DOHH2 (cell line): ENCODE data around the gene CEP44.
"Not testable (repeated sequence)": the region's sequence is repeated elsewhere in the genome, so short reads cannot be mapped to it uniquely, and the experiment has no call there.

Experiments used
- H3F3A ChIP-seq: fragments of 200-600 bp; sonication (generic), shearing (Covaris generic); 2 replicates; pipeline ENCODE4 v1.6.0; 2016; ENCODE audit warnings: antibody characterized with exemption, mild to moderate bottlenecking; ENCODE audit not compliant: control insufficient read depth, insufficient read depth
- H3K27ac ChIP-seq: fragments of 200-600 bp; sonication (generic); 2 replicates; pipeline ENCODE4 v1.5.1; 2014; ENCODE audit warnings: low read depth, mild to moderate bottlenecking, low read length, moderate library complexity
- H3K27me3 ChIP-seq: fragments of 200-600 bp; sonication (generic); 2 replicates; pipeline ENCODE4 v1.6.1; 2014; ENCODE audit warnings: mild to moderate bottlenecking, low read length, mixed read lengths; ENCODE audit not compliant: control insufficient read depth
- H3K36me3 ChIP-seq: fragments of 200-600 bp; sonication (generic); 2 replicates; pipeline ENCODE4 v1.6.1; 2014; ENCODE audit warnings: mild to moderate bottlenecking, low read length, moderate library complexity, mixed read lengths; ENCODE audit not compliant: control insufficient read depth
- H3K4me1 ChIP-seq: fragments of 200-600 bp; sonication (generic); 2 replicates; pipeline ENCODE4 v1.6.1; 2014; ENCODE audit warnings: mild to moderate bottlenecking, low read length, mixed read lengths; ENCODE audit not compliant: control insufficient read depth
- H3K4me2 ChIP-seq: fragments of 200-600 bp; sonication (generic); 2 replicates; pipeline ENCODE4 v1.6.0; 2014; ENCODE audit warnings: mild to moderate bottlenecking, low read length, moderate library complexity
- H3K4me3 ChIP-seq: fragments of 200-600 bp; sonication (generic); 2 replicates; pipeline ENCODE4 v1.5.1; 2014; ENCODE audit warnings: mild to moderate bottlenecking, low read length, mixed read lengths
- H3K79me2 ChIP-seq: fragments of 200-600 bp; sonication (generic); 2 replicates; pipeline ENCODE4 v1.6.1; 2014; ENCODE audit warnings: mild to moderate bottlenecking, low read length, mixed read lengths; ENCODE audit not compliant: control insufficient read depth
- H3K9me2 ChIP-seq: fragments of 200-600 bp; sonication (generic); replicated peaks from 2 replicates; pipeline ENCODE4 v1.6.1; 2014; ENCODE audit warnings: mild to moderate bottlenecking, low read length, mixed read lengths; ENCODE audit not compliant: control insufficient read depth
- H3K9me3 ChIP-seq: fragments of 200-600 bp; sonication (generic); 2 replicates; pipeline ENCODE4 v1.6.1; 2014; ENCODE audit warnings: antibody characterized with exemption, low read length, mixed read lengths; ENCODE audit not compliant: control insufficient read depth, insufficient read depth
- H4K20me1 ChIP-seq: fragments of 200-600 bp; sonication (generic); 2 replicates; pipeline ENCODE4 v1.6.0; 2014; ENCODE audit warnings: low read depth, mild to moderate bottlenecking, antibody characterized with exemption, low read length, moderate library complexity; ENCODE audit not compliant: control insufficient read depth, insufficient read depth
- EZH2phosphoT487 ChIP-seq: fragments of 200-600 bp; sonication (generic); IDR thresholded peaks from 2 replicates; pipeline ENCODE4 v1.6.1; 2017; ENCODE audit warnings: borderline replicate concordance, mild to moderate bottlenecking, antibody characterized with exemption, low read length, moderate library complexity, mixed read lengths
- TF ChIP-seq, protein P1 (sequence below): fragments of 200-600 bp; sonication (generic); IDR thresholded peaks from one replicate; pipeline ENCODE4 v1.5.1; 2014; ENCODE audit warnings: antibody characterized with exemption, mild to moderate bottlenecking, low read depth, low read length; ENCODE audit not compliant: poor library complexity, severe bottlenecking

The CEP44 gene

DNA sequence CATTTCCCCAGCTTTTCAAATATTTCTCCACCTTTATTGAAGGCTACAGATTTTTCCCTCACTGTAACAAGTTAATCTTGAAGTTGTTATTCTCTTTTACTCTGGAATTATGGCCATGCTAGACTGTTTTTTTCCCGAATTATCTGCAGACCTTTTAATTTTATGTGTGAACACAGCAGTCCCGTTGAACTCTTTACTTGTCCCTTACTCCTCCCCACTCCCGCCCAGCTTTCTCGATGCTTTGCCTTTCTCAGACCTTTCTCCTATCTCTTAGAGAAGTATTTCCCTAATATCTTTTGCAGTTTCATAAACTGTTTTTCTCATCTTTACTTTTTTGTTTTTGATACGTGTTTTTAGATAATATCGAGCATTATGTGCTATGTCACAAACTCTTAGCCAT, 776 bp downstream of the CEP44 start:
- Histone ChIP-seq H3F3A (peaks cover 3% of the 10 kb centered on the region; the same call in 1 of the 2 replicates), H3K9me3 (peaks cover 1% of the 10 kb centered on the region; the same call in 1 of the 2 replicates), H3K4me2 (peak overlapping the region; percentile 75), H3K36me3 (peaks cover 13% of the 10 kb centered on the region), H3K4me1 (peaks cover 23% of the 10 kb centered on the region), H4K20me1 (no peaks in the 10 kb centered on the region), H3K27me3 (no peaks in the 10 kb centered on the region), H3K27ac (peak overlapping the region; percentile 85), H3K4me3 (peak overlapping the region; percentile 96), H3K79me2 (peaks cover 88% of the 10 kb centered on the region), H3K9me2 (no peaks in the 10 kb centered on the region)
- TF ChIP-seq, protein P1, sequence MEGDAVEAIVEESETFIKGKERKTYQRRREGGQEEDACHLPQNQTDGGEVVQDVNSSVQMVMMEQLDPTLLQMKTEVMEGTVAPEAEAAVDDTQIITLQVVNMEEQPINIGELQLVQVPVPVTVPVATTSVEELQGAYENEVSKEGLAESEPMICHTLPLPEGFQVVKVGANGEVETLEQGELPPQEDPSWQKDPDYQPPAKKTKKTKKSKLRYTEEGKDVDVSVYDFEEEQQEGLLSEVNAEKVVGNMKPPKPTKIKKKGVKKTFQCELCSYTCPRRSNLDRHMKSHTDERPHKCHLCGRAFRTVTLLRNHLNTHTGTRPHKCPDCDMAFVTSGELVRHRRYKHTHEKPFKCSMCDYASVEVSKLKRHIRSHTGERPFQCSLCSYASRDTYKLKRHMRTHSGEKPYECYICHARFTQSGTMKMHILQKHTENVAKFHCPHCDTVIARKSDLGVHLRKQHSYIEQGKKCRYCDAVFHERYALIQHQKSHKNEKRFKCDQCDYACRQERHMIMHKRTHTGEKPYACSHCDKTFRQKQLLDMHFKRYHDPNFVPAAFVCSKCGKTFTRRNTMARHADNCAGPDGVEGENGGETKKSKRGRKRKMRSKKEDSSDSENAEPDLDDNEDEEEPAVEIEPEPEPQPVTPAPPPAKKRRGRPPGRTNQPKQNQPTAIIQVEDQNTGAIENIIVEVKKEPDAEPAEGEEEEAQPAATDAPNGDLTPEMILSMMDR = no peak
- no peak for TF ChIP-seq EZH2phosphoT487

DNA sequence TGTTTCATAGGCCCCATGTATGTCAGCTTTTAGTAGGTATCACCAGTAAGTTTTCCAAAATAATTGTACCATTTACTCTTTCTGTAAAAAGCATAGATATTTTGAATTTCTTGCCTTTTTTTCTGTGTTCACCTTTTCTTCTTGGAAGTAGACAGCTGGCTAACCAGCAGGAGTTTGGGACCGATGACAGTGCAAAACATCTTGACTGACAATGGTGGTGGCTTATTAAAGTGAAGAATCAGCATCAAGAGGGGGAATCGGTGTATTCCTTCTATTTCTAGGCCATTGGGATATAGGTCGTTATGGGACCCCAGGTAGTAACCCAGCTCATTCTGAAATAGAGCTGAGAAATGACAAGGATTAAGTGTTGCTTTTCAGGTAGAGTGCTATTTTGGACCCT, 3.2 kb downstream of the CEP44 start:
- Histone ChIP-seq H3K9me2 (no peaks in the 10 kb centered on the region), H3K4me3 (no peak overlapping the region), H3K9me3 (no peaks in the 10 kb centered on the region), H3K4me2 (no peak overlapping the region), H3K79me2 (peaks cover 86% of the 10 kb centered on the region), H3K4me1 (peaks cover 22% of the 10 kb centered on the region), H4K20me1 (no peaks in the 10 kb centered on the region), H3K27me3 (no peaks in the 10 kb centered on the region), H3K27ac (no peak overlapping the region), H3F3A (peaks cover 3% of the 10 kb centered on the region; the same call in 1 of the 2 replicates), H3K36me3 (peaks cover 14% of the 10 kb centered on the region)
- TF ChIP-seq, protein P1 = no peak
- TF ChIP-seq EZH2phosphoT487 = no peak

DNA sequence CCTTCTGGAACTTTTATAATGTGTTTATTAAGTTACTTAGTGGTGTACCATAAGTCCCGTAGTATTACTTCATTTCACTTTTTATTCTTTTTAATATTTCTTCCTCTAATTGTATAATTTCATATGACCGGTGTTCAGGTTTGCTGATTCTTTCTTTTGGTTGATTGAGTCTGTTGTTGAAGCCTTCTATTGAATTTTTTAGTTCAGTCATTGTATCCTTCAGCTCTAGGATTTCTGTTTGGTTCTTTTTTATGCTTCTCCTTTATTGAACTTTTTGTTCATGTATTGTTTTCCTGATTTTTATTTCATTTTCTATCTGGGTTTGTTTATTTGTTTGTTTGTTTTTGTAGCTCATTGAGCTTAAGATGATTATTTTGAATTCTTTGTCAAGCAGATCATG, 8.8 kb downstream of the CEP44 start:
- H3K4me2 ChIP-seq = no peak overlapping the region
- peaks cover 19% of the 10 kb centered on the region for H3K36me3 ChIP-seq
- no peak overlapping the region for H3K4me3 ChIP-seq
- H3K79me2 ChIP-seq = peaks cover 66% of the 10 kb centered on the region
- H4K20me1 ChIP-seq = no peaks in the 10 kb centered on the region
- no peaks in the 10 kb centered on the region for H3K9me2 ChIP-seq
- TF ChIP-seq, protein P1 = no peak
- TF ChIP-seq EZH2phosphoT487 = no peak
- no peaks in the 10 kb centered on the region for H3K27me3 ChIP-seq
- no peaks in the 10 kb centered on the region for H3F3A ChIP-seq
- H3K27ac ChIP-seq = no peak overlapping the region
- peaks cover 11% of the 10 kb centered on the region; the same call in 1 of the 2 replicates for H3K9me3 ChIP-seq
- no peaks in the 10 kb centered on the region for H3K4me1 ChIP-seq

DNA sequence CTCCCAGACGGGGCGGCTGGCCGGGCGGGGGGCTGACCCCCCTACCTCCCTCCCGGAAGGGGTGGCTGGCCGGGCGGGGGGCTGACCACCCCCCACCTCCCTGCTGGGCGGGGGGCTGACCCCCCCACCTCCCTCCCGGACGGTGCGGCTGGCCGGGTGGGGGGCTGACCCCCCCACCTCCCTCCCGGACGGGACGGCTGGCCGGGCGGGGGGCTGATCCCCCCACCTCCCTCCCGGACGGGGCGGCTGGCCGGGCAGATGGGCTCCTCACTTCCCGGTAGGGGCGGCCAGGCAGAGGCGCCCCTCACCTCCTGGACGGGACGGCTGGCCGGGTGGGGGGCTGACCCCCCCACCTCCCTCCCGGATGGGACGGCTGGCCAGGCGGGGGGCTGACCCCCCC, 10.9 kb downstream of the CEP44 start:
- H3K4me3 ChIP-seq, H4K20me1 ChIP-seq, H3F3A ChIP-seq, H3K27ac ChIP-seq, H3K27me3 ChIP-seq, H3K9me2 ChIP-seq, H3K4me1 ChIP-seq, H3K4me2 ChIP-seq: not testable (repeated sequence)
- H3K36me3 ChIP-seq = peaks cover 23% of the 10 kb centered on the region
- peaks cover 11% of the 10 kb centered on the region; the same call in 1 of the 2 replicates for H3K9me3 ChIP-seq
- H3K79me2 ChIP-seq = peaks cover 51% of the 10 kb centered on the region

DNA sequence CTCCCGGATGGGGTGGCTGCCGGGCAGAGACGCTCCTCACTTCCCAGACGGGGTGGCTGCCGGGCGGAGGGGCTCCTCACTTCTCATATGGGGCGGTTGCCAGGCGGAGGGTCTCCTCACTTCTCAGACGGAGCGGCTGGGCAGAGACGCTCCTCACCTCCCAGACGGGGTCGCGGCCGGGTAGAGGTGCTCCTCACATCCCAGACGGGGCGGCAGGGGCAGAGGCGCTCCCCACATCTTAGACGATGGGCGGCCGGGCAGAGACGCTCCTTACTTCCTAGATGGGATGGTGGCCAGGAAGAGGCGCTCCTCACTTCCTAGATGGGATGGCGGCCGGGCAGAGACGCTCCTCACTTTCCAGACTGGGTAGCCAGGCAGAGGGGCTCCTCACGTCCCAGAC, 11.4 kb downstream of the CEP44 start:
- Histone ChIP-seq H3K9me3 (peaks cover 11% of the 10 kb centered on the region; the same call in 1 of the 2 replicates), H3K36me3 (peaks cover 28% of the 10 kb centered on the region), H3K79me2 (peaks cover 46% of the 10 kb centered on the region)
- H3K9me2 ChIP-seq, H3K4me3 ChIP-seq, H3K27ac ChIP-seq, H3K27me3 ChIP-seq, H4K20me1 ChIP-seq, H3K4me2 ChIP-seq, H3F3A ChIP-seq, H3K4me1 ChIP-seq: not testable (repeated sequence)
